ENCODE data around the gene TNFSF18. TPM values are rescaled to one million over a fixed set of nuclear protein-coding genes. Genes with fewer than 3 reads are reported as not detected.

The TNFSF18 gene
- total and polyA plus RNA-seq, 10 of the 15 experiments (the other 5 are each of a cell fraction or from before 2014, with no cell fraction given) = not detected

GRCh38 chr1:173020138-173020750 lies 30.5 kb downstream of the TNFSF18 start (continued):
- TF ChIP-seq PRDM15 (CRISPR knock-in tag; IDR thresholded peaks at IDR 0.05) (no peak), EP300 (IDR thresholded peaks at IDR 0.05; ENCODE audit: borderline replicate concordance in 1 of 2, control insufficient read depth in 1 of 2, low read depth in 2 of 2, low read length in 2 of 2) (peak; percentile 47 to 62; a peak in 2 of 4 replicates), MTA2 (IDR thresholded peaks at IDR 0.05; ENCODE audit: low read depth) (peak; percentile 69), ETV6 (conservative IDR thresholded peaks at IDR 0.05 in 1 of 2, IDR thresholded peaks at IDR 0.05 in 1 of 2; ENCODE audit: borderline replicate concordance in 1 of 2, low read depth in 1 of 2) (peak in 1 of 2 experiments; percentile 62; a peak in 1 of 4 replicates), USF1 (IDR thresholded peaks at IDR 0.05; ENCODE audit: borderline replicate concordance, extremely low read length, insufficient read depth, low read depth, low read length) (no peak), BHLHE40 (IDR thresholded peaks at IDR 0.05; ENCODE audit: borderline replicate concordance in 1 of 2, low read depth in 2 of 2, low read length in 1 of 2) (no peak), BCL11A (IDR thresholded peaks at IDR 0.05; ENCODE audit: low read depth, low read length) (0 out of 2 replicates have a peak, but pooled peaks have one; percentile 57), DPF2 (IDR thresholded peaks at IDR 0.05) (peak; percentile 55), RELB (IDR thresholded peaks at IDR 0.05; ENCODE audit: low read depth) (no peak), ATF2 (IDR thresholded peaks at IDR 0.05; ENCODE audit: low read length) (peak; percentile 33; the same call in 1 of the 2 replicates), MEF2A (IDR thresholded peaks at IDR 0.05; ENCODE audit: insufficient read depth, low read depth, low read length) (peak; percentile 41; the same call in 1 of the 2 replicates), MEF2B (IDR thresholded peaks at IDR 0.05; ENCODE audit: partially characterized antibody, poor library complexity, severe bottlenecking) (peak; percentile 34), ZNF217 (IDR thresholded peaks at IDR 0.05) (0 out of 2 replicates have a peak, but pooled peaks have one; percentile 34), MXI1 (IDR thresholded peaks at IDR 0.05; ENCODE audit: low read depth, low read length) (0 out of 2 replicates have a peak, but pooled peaks have one; percentile 23)
- TF ChIP-seq, protein P1, sequence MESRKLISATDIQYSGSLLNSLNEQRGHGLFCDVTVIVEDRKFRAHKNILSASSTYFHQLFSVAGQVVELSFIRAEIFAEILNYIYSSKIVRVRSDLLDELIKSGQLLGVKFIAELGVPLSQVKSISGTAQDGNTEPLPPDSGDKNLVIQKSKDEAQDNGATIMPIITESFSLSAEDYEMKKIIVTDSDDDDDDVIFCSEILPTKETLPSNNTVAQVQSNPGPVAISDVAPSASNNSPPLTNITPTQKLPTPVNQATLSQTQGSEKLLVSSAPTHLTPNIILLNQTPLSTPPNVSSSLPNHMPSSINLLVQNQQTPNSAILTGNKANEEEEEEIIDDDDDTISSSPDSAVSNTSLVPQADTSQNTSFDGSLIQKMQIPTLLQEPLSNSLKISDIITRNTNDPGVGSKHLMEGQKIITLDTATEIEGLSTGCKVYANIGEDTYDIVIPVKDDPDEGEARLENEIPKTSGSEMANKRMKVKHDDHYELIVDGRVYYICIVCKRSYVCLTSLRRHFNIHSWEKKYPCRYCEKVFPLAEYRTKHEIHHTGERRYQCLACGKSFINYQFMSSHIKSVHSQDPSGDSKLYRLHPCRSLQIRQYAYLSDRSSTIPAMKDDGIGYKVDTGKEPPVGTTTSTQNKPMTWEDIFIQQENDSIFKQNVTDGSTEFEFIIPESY (IDR thresholded peaks at IDR 0.05) = no peak
- TF ChIP-seq, protein P2, sequence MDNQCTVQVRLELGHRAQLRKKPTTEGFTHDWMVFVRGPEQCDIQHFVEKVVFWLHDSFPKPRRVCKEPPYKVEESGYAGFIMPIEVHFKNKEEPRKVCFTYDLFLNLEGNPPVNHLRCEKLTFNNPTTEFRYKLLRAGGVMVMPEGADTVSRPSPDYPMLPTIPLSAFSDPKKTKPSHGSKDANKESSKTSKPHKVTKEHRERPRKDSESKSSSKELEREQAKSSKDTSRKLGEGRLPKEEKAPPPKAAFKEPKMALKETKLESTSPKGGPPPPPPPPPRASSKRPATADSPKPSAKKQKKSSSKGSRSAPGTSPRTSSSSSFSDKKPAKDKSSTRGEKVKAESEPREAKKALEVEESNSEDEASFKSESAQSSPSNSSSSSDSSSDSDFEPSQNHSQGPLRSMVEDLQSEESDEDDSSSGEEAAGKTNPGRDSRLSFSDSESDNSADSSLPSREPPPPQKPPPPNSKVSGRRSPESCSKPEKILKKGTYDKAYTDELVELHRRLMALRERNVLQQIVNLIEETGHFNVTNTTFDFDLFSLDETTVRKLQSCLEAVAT (IDR thresholded peaks at IDR 0.05) = no peak

Measured in GM12878 (cell line).